COLO668 (cell line): ENCODE data around the gene ITGA11.

ENCODE experiments used
- DNase-seq: peaks from one replicate; lab custom pipeline; 2025; ENCODE audit not compliant: unreplicated experiment; lab: John Stamatoyannopoulos, UW

Gene ITGA11

DNA sequence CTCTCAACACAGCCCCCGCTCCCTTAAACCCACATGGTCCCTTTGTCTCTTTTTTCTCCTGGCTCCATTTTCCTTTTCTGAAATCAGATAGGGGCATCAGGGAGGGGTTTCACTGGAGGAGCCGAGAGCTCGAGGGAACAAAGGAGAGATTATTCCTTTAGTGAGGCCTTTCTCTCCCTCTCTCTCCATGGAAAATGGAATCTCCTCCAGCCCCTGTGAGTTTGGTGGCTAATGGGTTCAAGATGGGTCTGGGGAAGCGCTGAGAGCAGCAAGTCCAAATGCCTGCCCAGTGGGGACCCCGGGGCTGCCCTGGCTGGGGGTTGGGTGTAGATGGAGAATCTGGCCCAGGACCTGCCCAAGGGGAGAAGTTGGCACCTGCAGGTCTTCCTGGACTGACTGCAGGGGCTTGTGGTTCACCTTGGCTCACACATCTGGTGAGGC lies 56.8 kb downstream of the ITGA11 start:
- DNase-seq, result no peak

DNA sequence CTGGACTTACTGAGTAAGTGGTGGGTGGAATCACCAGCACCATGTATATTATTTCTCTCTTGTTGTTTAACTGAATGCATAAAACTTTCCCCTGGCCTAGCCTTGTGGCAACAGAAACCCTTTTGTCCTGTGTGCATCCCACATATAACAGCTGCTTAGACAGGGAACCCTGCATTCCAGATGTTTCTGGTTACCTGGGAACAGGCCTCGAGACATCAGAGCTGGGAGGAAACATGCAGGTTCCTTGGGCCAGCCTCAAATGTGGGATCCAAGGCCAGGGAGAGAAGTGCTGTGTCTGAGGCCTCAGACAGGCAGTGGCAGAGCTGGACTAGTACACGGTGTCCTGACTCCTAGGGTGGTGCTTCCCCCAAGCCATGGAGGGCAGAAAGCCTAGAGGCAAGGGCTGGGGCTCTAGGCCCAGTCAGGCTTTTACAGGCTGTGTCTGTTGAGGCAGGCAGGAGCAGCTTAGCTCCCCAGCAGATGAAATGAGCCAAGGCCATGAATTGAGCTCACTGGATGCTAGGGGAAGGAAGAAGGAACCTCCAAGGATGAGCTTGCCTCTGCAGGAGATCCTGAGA lies 57.7 kb downstream of the ITGA11 start:
- DNase-seq, result no peak

DNA sequence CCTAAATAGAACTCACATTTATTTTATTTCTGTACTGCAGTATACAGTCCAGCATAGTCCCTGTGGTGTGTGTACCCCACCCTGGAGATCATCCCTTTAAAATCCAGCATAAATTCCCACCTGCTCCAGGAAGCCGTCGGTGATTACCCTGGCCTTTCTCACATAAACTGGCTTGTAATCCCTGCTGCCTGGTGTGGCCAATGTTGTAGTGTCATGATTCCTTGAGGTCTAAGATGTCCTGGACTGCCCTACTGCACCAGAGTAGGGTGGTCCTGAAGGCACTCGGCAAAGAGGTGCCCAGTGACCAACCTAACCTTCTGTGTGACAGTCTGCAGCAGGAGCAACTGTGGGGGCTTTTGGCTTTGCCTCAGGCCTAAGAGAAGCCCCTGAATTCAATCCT lies 58.9 kb downstream of the ITGA11 start:
- no peak for DNase-seq

DNA sequence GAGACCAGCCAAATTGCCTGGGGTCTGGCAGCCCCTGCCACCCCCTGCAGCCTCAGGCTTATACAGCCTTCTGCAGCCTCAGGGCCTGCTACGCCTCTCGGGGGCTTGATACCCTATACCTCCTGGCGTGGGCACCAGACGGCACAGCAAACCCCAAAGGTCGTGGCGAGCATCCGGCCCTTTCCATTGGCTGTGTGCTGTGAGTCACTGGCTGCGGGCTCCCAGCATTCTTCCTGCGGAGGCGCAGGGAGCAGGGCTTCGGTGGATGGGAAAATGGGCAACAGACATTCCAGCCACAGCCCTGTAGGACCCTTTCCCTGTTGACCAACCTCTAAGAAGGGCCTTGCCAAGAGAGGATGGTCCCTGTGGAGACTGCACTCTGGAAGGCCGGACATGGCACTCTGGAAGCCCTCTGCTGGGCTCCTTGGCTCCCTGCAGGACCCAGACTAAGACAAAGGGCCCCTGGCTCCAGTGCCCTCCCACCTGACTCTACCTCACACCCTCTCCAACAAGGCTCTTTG lies 59.6 kb downstream of the ITGA11 start:
- peak; percentile 19 for DNase-seq

DNA sequence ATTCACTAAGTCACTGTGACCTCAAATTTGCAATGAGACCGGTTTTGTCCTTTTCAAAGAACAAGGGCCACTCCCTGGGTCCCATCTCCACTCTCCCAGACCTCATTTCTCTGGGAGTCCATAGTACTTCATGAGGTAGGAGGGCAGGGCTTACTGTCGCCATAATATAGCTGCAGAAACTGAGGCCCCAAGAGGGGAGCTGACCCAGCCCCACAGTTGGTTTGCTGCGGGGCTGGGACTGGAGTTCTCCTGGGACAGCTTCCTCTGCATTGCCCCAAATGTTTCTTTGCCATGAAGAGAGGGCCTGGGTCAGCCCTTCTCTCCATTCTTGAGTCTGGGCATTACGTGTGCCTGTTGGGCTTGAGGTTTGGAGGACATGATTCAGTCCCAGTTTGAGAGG lies 60.1 kb downstream of the ITGA11 start:
- no peak for DNase-seq

DNA sequence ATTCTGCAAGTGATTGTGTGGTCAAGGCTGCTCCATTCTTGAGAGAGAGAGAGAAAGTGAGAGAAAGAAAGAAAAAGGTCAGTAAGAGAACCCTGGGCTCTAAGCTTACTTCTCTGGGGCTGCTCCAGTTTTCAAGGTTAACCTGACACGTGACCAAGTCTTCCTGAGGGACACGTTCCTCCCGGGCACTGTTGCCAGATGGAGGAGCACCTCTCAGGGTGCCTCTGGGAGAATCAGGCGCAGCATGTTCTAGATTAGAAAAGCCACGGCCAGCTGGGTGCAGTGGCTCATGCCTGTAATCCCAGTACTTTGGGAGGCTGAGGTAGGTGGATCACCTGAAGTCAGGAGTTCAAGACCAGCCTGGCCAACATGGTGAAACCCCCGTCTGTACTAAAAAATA lies 60.8 kb downstream of the ITGA11 start:
- no peak for DNase-seq

DNA sequence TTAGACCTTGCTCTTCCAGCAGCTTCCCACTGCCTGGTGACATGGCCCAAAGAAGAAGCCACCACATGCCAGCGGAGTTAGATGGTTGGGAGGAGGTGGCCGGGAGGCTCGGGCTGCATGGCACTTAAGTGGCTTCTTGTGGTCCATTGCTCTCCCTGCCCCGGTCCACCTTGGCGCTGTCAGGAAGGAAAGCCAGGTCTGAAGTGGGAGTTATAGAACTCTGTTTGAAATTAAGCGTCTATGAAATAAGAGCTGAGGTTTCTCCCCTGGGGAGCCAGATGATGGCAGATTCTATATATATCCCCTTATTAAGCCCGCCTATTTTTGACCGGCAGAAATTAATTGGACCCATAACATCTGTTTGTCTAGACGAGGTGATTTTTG lies 61.2 kb downstream of the ITGA11 start:
- no peak for DNase-seq

DNA sequence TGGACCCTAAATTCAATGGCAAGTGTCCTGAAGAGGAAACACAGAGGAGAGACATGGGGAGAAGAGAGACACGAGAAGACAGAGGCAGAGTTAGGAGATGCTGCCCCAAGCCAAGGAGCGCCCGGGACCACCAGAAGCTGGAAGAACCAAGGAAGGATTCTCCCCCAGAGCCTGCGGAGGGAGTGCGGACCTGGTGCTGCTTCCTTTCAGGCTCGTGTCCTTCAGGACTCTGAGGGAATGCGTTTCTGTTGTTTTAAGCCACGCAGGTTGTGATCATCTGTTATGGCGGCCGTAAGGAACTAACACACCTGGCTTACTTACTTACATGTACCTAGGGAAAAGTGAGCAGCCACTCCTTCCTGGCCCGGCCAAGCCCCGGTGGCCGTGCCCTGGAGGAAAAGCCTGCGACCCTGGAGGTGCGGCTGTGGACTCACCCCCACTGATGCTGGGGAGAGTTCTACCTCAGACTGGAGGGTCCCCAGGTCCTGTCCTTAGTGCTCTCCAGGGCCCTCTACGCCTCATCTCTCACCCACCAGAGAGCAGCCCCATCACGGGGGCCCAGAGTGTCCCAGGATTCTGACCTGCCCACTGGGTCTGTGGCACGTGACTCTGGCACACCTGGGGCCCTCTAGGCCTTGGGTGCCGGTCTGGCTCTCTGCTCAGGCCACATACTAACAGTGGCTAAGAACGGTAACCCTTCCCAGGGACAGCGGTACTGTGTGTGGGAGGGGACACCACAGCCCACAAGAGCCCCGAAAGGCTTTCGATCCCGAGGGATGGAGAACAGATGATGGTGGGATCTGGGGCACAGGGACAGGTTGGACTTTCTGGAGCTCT lies 61.8 kb downstream of the ITGA11 start:
- no peak for DNase-seq

DNA sequence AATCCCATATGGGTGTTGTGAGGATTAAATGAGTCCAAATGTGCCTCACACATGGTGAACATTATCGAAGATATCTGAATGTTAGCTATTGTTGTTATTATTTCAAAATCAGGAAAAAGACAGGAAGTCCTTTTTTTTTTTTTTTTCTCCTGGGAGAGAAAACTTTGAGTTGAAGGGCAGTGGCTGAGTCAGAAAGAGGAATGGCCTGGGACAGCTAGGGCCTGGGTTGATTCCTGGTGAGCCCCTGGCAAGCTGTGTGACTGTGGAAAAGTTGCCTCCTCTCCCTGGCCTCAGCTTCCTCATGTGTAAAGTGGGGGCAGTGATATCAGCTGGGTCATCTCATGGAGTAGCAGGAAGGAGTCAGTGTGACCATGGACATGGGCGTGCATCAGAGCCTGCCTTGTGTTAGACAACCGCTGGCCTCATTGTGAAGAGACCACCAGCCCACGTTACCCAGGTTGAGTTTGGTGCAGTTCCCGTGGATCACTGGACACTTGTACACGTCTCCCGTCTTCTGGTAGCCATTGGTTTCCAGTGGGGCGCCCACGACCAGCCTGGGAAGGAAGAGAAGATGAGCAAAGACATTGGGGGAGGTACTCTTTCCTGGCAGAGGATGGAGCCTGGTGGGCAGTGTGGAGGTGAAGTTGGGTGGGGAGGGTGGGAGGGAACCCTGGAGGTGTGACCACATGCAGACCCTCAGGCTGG lies 63.1 kb downstream of the ITGA11 start:
- DNase-seq, result no peak

DNA sequence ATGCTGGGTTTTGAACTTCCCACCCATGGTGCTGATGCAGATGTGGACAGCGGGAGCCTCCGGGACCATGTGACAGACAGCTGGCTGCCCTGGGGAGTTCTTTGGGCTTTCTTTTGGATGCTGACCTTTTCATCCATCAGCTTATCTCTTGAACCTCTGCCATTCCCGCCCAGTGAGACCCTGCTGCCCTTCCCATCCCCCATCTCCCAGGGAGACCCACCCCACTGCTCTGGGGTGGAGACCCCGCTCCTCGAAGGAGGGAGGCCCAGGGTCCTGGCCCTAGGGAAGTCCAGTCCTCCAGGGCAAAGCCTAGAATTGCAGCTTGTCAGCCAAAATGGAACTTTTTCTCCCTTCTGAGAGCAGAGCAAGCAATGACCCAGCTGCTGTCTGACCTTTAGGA lies 64.0 kb downstream of the ITGA11 start:
- DNase-seq, result no peak

DNA sequence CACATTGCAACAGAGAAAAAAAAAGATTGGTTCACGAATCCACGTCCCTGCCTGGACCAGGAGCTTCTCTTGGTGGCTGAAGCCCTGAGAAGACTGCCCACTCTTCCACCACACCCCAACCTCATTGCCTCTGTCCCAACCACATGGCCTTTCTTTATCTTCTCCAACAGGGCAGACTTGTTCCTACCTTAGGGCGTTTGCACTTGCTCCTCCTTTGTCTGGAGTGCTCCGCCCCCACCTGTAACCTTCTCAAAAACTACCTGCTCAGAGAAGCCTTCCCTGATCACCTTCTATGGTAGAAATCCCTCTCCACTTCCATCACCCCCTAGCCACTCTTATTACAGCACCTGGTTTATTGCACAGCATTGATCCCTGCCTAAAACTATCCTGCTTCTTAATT lies 64.7 kb downstream of the ITGA11 start:
- DNase-seq, result no peak

DNA sequence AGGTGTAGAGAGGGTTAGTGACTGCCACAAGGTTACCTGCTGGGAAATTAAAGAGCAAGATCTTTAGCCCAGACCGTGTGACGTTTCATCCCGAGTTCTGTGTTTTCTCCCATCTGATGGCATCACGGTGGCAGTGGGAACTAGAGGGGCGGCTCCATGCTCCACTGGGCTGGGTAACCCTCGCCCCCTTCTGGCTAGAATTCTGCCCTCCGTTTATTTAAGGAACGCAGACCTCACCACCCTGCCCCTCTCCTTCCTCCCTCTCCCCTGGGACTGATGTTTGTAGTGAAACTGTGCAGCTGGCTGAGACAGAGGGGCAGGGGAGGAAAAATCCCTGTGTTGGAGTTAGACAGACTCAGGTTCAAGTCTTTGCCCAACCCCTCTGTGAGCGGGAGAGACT lies 65.6 kb downstream of the ITGA11 start:
- DNase-seq, result no peak

DNA sequence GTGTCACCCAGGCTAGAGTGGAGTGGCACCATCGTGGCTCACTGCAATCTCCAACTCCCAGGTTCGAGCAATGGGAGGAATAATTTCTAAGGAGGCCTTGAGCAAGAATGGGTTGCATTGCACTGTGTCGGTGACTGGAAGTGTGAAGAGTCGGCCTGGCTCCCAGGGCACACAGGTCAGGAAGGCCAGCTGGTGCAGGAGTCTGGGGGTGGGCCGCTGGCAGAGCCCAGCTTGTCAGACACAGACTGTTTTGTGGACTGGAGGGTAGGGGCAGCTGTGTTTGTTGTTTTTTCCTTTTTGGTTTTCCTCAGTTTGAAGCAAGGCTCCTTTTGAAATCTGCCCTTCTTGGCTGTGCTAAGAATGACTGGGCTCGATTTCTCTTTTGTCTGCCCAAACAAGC lies 66.2 kb downstream of the ITGA11 start:
- no peak for DNase-seq

DNA sequence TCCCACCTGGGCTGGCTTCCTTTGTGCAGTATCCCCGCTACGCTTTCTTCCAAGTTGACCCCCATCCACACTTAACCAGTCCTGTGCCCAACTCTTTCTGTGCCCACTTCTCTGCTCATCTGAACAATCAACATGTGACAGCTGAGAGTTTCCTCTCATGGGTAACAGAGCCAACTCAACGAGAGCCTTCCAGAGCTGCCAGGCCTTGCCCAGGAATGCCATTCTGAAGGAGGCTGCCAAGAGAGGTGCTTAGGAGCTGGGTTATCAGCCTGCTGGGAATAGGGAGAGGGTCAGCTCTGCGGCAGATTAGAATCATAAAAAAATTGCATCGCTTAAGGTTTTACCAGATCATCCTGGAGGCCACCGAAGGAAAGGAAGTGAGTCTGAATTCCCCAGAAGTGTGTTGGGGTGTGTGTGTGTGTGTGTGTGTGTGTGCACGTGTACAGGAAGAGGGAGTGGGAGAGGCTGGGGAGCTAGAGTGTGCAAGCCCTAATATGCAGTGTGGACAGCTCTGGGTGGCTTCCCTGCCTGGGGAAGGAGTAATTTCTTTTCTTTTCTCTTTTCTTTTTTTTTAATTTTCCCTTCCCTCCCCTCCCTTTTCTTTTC lies 66.7 kb downstream of the ITGA11 start:
- DNase-seq, result no peak

DNA sequence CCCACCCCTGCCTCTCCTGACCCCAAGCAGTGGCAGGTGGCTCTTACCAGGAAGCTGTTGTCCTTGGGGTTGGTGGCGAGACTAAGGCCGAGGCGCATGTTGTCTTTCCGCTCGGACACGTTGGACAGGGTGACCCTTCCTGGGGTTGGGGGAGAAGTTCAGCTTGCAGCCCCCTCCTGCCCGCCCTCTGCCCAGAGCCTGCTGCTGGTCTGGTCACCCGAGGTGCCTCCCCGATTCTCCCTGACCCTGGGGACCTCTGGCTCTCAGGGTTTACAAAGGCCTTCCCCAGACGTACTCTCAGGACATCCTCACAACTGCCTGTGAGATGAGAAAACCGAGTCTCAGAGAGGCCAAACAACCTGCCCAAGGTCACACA lies 67.3 kb downstream of the ITGA11 start:
- no peak for DNase-seq

DNA sequence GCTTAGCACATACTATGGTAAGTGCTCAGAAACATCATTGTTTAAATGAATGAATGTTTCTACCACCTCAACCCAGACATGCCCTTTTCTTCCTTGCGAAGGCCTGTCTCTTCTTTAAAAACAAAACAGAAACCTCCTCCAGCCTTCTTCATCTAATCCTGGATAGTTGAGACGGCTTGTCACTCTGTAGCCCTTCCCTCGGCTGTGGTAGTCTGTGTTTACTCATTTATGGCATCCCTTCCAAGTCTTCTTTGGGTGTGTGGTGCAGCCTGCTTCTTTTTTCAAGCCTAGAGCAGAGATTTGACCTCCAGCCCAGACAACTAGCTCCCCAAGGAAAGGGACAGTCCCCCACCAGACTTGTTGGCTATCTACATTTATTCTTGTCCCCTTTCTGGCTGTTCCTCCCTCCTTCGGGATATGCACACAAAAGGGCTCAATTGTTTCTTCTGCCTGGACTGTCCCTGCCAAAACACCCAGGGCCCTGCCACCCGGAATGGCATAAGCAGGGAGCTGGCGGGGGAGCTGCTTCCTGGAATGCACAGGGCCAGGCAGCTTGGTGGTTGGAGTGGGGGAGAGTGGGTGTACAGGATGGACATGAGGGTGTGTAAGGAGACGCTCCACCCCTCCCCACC lies 67.8 kb downstream of the ITGA11 start:
- DNase-seq, result no peak

DNA sequence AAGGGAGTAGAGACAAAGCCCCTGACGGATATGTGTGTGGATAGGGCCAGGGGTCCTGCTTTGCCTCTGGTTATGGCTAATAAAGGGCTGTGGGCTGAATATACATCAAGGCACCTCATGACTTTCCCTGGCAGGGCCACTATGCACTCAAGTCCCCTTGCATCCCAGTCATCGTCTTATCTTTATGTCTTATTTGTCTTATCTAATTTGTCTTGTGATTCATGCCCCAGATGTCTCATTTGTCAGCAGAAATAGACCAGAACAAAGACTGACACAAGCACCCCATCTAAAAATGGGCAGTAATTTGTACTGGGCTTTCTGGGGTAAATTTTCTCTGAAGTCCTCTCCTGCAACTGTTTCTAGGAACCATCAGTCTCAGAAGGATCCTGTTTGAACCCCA lies 68.6 kb downstream of the ITGA11 start:
- DNase-seq, result no peak

DNA sequence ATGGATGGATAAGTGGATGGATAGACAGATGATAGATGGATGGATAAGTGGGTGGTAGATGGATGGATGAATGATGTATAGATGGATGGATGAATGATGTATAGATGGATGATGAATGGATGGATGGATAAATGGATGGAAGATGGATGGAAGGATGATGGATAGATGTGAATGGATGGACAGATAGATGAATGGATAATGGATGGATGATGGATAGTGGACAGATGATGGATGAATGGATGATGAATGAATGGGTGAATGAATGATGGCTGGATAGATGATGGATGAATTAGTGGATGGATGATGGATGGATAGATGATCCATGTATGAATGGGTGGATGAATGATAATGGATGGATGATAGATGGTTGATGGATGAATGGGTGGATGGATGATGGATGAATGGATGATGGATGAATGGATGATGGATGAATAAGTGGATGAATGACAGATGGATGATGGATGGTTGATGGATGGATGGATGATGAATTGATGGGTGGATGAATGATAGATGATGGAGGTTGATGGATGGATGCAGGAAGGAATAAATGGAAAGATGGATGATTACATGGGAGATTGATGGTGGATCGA lies 69.3 kb downstream of the ITGA11 start:
- DNase-seq, result no peak

DNA sequence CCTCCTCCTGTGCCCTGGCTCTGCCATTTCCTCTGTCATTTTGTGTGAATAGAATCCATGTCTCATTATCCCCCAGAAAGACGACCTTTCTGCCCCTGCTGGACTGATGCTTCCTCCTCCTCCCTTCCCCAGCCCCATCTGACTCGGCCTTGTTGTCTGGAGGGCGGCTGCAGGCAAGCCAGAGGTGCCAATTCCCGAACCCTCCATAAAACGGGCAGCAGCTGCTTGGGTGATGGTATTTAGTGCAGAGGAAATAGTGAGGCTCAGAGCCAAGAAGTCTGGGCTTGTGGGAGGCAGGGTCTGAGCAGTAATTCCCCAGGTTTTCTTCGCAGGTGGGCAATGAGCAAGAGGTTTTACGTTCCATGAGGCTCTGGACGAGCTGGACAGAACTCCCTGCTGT lies 71.2 kb downstream of the ITGA11 start:
- no peak for DNase-seq

DNA sequence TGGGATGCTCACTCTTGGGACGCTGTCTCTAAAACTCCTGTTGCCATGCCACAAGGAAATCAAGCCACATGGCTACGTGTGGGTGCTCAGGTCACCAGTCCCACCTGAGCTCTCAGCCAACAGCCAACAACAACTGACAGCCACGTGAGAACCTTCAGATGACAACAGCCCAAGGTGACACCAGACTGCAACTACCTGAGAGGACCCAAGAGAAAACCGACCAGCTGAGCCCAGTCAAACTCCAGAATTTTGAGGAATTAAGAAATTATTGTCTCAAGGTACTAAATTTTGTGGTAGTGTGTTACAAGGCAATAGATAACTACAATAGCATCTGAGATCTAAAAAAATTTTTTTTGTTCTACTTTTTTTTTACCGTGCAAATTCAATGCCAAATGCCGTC lies 75.2 kb downstream of the ITGA11 start:
- no peak for DNase-seq

DNA sequence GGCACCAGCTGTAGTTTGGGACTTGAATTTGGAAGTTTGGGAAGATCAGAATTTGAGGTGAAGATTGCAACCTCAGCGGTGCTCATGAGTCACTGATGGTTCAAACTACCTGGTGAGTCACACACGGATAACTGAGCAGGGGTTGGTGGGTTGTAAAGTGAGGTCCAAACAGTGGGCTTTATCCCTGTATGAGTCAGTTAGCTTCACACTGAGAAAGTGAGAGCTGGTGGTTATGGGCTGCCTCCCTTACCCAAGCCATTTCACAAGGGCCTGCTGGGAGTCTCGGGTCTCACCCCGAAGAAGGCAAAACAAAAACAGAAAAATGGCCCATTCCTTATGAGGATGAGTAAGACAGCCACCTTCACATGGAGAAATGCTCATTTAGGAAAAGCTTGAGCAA lies 77.0 kb downstream of the ITGA11 start:
- no peak for DNase-seq
